Neural cell (in vitro differentiated cells): Measurements from ENCODE around the gene VWA3B. TPM values are rescaled to one million over a fixed set of nuclear protein-coding genes. Genes with fewer than 3 reads are reported as not detected.

Experiments used
- H2AFZ ChIP-seq: fragments of 200-600, 300-800 bp; sonication (generic), shearing (Covaris generic); 2 replicates; pipeline ENCODE4 v1.6.0; 2014; ENCODE audit warnings: low read depth, mild to moderate bottlenecking, antibody characterized with exemption, low read length, moderate library complexity
- H3F3A ChIP-seq: fragments of 200-600 bp; shearing (Covaris generic); 2 replicates; pipeline ENCODE4 v1.6.1; 2016; ENCODE audit warnings: mild to moderate bottlenecking, moderate library complexity, mixed read lengths, antibody characterized with exemption, low read length; ENCODE audit not compliant: insufficient read depth, poor library complexity, severe bottlenecking
- H3K27ac ChIP-seq: fragments of 200-600, 300-800 bp; sonication (generic), shearing (Covaris generic); 2 replicates; pipeline ENCODE4 v1.5.1; 2014; ENCODE audit warnings: mild to moderate bottlenecking, low read length, moderate library complexity
- H3K27me3 ChIP-seq: fragments of 300-800, 200-600 bp; sonication (generic), shearing (Covaris generic); 2 replicates; pipeline ENCODE4 v1.6.0; 2014; ENCODE audit warnings: mild to moderate bottlenecking, low read depth, low read length, moderate library complexity; ENCODE audit not compliant: insufficient read depth
- H3K36me3 ChIP-seq: fragments of 300-800, 200-600 bp; sonication (generic), shearing (Covaris generic); 2 replicates; pipeline ENCODE4 v1.5.1; 2014; ENCODE audit warnings: mild to moderate bottlenecking, antibody characterized with exemption, low read length, moderate library complexity; ENCODE audit not compliant: insufficient read depth
- H3K4me2 ChIP-seq: fragments of 300-800, 200-600 bp; sonication (generic), shearing (Covaris generic); 2 replicates; pipeline ENCODE4 v1.6.0; 2014; ENCODE audit warnings: mild to moderate bottlenecking, low read length
- H3K4me3 ChIP-seq: fragments of 300-800, 200-600 bp; sonication (generic), shearing (Covaris generic); 2 replicates; pipeline ENCODE4 v1.5.1; 2014; ENCODE audit warnings: mild to moderate bottlenecking, low read length, moderate library complexity
- H3K79me2 ChIP-seq: fragments of 200-600 bp; shearing (Covaris generic); replicated peaks from 2 replicates; pipeline ENCODE4 v1.6.0; 2014; ENCODE audit warnings: mild to moderate bottlenecking, low read length, moderate library complexity; ENCODE audit not compliant: insufficient read depth
- H3K9ac ChIP-seq: fragments of 300-800, 200-600 bp; sonication (generic), shearing (Covaris generic); 2 replicates; pipeline ENCODE4 v1.6.1; 2016; ENCODE audit warnings: mild to moderate bottlenecking, low read length, mixed read lengths
- H3K9me2 ChIP-seq: fragments of 200-600 bp; shearing (Covaris generic); 2 replicates; pipeline ENCODE4 v1.6.1; 2016; ENCODE audit warnings: mild to moderate bottlenecking, low read length, mixed read lengths; ENCODE audit not compliant: insufficient read depth
- H3K9me3 ChIP-seq: fragments of 200-600, 300-800 bp; sonication (generic), shearing (Covaris generic); 2 replicates; pipeline ENCODE4 v1.6.1; 2016; ENCODE audit warnings: mild to moderate bottlenecking, mixed run types, low read length, moderate library complexity, mixed read lengths
- H4K20me1 ChIP-seq: fragments of 200-600 bp; shearing (Covaris generic); 2 replicates; pipeline ENCODE4 v1.6.1; 2016; ENCODE audit warnings: mild to moderate bottlenecking, mixed run types; ENCODE audit not compliant: insufficient read depth
- EP300 ChIP-seq: fragments of 450-650 bp; conservative IDR thresholded peaks from 2 replicates; pipeline ENCODE4 v1.6.1; 2014; ENCODE audit warnings: antibody characterized with exemption, mild to moderate bottlenecking, moderate library complexity; ENCODE audit not compliant: poor library complexity, severe bottlenecking
- EZH2 ChIP-seq: fragments of 200-600, 300-800 bp; shearing (Covaris generic), sonication (generic); IDR thresholded peaks from 2 replicates; pipeline ENCODE4 v1.6.1; 2014; ENCODE audit warnings: antibody characterized with exemption, low read length, borderline replicate concordance, mild to moderate bottlenecking; ENCODE audit not compliant: insufficient read depth, poor library complexity, severe bottlenecking
- MXI1 ChIP-seq: fragments of 450-650 bp; conservative IDR thresholded peaks from 2 replicates; pipeline ENCODE4 v1.6.1; 2014; ENCODE audit warnings: antibody characterized with exemption, mild to moderate bottlenecking; ENCODE audit not compliant: poor library complexity, severe bottlenecking
- POLR2AphosphoS5 ChIP-seq: IDR thresholded peaks from 2 replicates; pipeline ENCODE4 v1.6.1; 2012
- RAD21 ChIP-seq: fragments of 450-650 bp; conservative IDR thresholded peaks from 2 replicates; pipeline ENCODE4 v1.6.1; 2014; ENCODE audit warnings: antibody characterized with exemption, mild to moderate bottlenecking, moderate library complexity
- SMC3 ChIP-seq: fragments of 450-650 bp; conservative IDR thresholded peaks from 2 replicates; pipeline ENCODE4 v1.6.1; 2014; ENCODE audit warnings: antibody characterized with exemption, mild to moderate bottlenecking, moderate library complexity; ENCODE audit not compliant: poor library complexity
- TAF1 ChIP-seq: IDR thresholded peaks from 2 replicates; pipeline ENCODE4 v1.6.1; 2012; ENCODE audit warnings: low read depth
- polyA plus RNA-seq: library from polyadenylated mRNA; depleted of rRNA; stranded (reverse); fragments of >200 nt; gene quantifications from 2 replicates; pipeline ENCODE4 v1.2.3, GENCODE V29; 2014
- TF ChIP-seq, protein P1 (sequence below): fragments of 450-650 bp; IDR thresholded peaks from 2 replicates; pipeline ENCODE4 v1.5.1; 2014; ENCODE audit warnings: antibody characterized with exemption, mild to moderate bottlenecking, moderate library complexity; ENCODE audit not compliant: poor library complexity, severe bottlenecking
- TF ChIP-seq, protein P2 (sequence below): IDR thresholded peaks from 2 replicates; pipeline ENCODE4 v1.6.1; 2012; ENCODE audit warnings: borderline replicate concordance

Gene VWA3B
- polyA plus RNA-seq, 1 donor from 2014 or later: not detected

DNA sequence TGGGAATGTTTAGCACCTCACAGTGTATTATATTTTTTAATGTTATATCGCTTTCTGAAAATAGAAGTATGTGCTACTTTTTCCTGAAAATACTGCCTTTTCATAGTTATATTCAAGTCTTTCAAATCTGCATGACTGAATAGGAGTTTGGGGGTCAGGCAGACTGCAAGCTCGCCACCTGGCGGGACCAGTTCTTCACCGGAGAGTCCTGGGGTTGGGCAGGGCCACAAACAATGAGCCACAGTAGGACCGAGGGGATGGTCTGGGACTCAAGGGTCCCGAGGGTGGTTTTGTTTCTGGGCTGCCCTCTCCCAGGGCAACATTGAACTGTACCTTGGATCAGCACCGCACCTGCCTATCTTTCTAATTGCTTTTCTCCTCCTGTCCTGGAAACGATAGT lies 70.6 kb downstream of the VWA3B start:
- Histone ChIP-seq H3K79me2 (no peaks in the 10 kb centered on the region), H3K9me3 (no peaks in the 10 kb centered on the region), H3K27me3 (no peaks in the 10 kb centered on the region), H3K9ac (no peak overlapping the region), H3K4me2 (no peak overlapping the region), H4K20me1 (no peaks in the 10 kb centered on the region), H3F3A (no peaks in the 10 kb centered on the region), H3K4me3 (no peak overlapping the region), H3K36me3 (no peaks in the 10 kb centered on the region), H2AFZ (no peak overlapping the region), H3K27ac (no peak overlapping the region), H3K9me2 (no peaks in the 10 kb centered on the region)
- TF ChIP-seq, protein P1, sequence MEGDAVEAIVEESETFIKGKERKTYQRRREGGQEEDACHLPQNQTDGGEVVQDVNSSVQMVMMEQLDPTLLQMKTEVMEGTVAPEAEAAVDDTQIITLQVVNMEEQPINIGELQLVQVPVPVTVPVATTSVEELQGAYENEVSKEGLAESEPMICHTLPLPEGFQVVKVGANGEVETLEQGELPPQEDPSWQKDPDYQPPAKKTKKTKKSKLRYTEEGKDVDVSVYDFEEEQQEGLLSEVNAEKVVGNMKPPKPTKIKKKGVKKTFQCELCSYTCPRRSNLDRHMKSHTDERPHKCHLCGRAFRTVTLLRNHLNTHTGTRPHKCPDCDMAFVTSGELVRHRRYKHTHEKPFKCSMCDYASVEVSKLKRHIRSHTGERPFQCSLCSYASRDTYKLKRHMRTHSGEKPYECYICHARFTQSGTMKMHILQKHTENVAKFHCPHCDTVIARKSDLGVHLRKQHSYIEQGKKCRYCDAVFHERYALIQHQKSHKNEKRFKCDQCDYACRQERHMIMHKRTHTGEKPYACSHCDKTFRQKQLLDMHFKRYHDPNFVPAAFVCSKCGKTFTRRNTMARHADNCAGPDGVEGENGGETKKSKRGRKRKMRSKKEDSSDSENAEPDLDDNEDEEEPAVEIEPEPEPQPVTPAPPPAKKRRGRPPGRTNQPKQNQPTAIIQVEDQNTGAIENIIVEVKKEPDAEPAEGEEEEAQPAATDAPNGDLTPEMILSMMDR: no peak
- TF ChIP-seq EZH2: no peak

DNA sequence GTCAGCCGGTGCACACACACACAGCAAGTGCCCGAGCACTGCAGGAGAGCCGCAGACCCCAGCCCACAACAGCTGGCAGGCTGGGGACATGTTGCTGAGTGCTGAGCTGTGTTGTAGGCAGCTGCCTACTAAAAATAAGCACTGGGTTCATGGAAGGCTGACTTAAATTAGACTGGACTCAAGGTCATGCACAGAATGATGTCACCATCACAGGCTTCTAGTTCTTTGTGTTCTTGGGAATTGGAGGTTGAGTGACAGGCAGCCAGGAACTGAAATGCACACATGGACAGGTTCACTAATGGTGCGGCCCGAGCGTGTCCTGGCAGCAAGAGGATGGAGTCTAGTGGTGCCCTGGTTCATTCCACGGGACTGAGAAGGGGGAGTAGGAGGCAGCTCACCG lies 71.3 kb downstream of the VWA3B start:
- H3K27ac ChIP-seq: no peak overlapping the region
- no peaks in the 10 kb centered on the region for H3K79me2 ChIP-seq
- no peaks in the 10 kb centered on the region for H3K27me3 ChIP-seq
- H3K4me2 ChIP-seq: no peak overlapping the region
- H3K9me2 ChIP-seq: no peaks in the 10 kb centered on the region
- no peaks in the 10 kb centered on the region for H4K20me1 ChIP-seq
- H3K4me3 ChIP-seq: no peak overlapping the region
- no peaks in the 10 kb centered on the region for H3K9me3 ChIP-seq
- H2AFZ ChIP-seq: no peak overlapping the region
- H3K36me3 ChIP-seq: no peaks in the 10 kb centered on the region
- H3K9ac ChIP-seq: no peak overlapping the region
- TF ChIP-seq POLR2AphosphoS5 (no peak), RAD21 (no peak), TAF1 (no peak), MXI1 (no peak), SMC3 (no peak), EP300 (no peak), EZH2 (no peak)
- TF ChIP-seq, protein P2, sequence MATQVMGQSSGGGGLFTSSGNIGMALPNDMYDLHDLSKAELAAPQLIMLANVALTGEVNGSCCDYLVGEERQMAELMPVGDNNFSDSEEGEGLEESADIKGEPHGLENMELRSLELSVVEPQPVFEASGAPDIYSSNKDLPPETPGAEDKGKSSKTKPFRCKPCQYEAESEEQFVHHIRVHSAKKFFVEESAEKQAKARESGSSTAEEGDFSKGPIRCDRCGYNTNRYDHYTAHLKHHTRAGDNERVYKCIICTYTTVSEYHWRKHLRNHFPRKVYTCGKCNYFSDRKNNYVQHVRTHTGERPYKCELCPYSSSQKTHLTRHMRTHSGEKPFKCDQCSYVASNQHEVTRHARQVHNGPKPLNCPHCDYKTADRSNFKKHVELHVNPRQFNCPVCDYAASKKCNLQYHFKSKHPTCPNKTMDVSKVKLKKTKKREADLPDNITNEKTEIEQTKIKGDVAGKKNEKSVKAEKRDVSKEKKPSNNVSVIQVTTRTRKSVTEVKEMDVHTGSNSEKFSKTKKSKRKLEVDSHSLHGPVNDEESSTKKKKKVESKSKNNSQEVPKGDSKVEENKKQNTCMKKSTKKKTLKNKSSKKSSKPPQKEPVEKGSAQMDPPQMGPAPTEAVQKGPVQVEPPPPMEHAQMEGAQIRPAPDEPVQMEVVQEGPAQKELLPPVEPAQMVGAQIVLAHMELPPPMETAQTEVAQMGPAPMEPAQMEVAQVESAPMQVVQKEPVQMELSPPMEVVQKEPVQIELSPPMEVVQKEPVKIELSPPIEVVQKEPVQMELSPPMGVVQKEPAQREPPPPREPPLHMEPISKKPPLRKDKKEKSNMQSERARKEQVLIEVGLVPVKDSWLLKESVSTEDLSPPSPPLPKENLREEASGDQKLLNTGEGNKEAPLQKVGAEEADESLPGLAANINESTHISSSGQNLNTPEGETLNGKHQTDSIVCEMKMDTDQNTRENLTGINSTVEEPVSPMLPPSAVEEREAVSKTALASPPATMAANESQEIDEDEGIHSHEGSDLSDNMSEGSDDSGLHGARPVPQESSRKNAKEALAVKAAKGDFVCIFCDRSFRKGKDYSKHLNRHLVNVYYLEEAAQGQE: no peak
- TF ChIP-seq, protein P1: no peak
- H3F3A ChIP-seq: no peaks in the 10 kb centered on the region
